Mucosa of stomach (tissue), 1 donor: Measurements from ENCODE around the gene USO1.
"Not testable (repeated sequence)": the region's sequence is repeated elsewhere in the genome, so short reads cannot be mapped to it uniquely, and the experiment has no call there.

ENCODE experiments used
- H3K27me3 ChIP-seq: one replicate; pipeline ENCODE4 v1.7.0; 2013; ENCODE audit warnings: mild to moderate bottlenecking, low read length; ENCODE audit not compliant: control insufficient read depth, insufficient read depth
- H3K36me3 ChIP-seq: one replicate; pipeline ENCODE4 v1.7.0; 2013; ENCODE audit warnings: low read length; ENCODE audit not compliant: control insufficient read depth, insufficient read depth
- H3K4me1 ChIP-seq: one replicate; pipeline ENCODE4 v1.7.0; 2013; ENCODE audit warnings: mild to moderate bottlenecking, low read length; ENCODE audit not compliant: control insufficient read depth, insufficient read depth
- H3K4me3 ChIP-seq: one replicate; pipeline ENCODE4 v1.7.0; 2013; ENCODE audit warnings: low read length
- H3K9ac ChIP-seq: one replicate; pipeline ENCODE4 v1.7.0; 2013; ENCODE audit warnings: mild to moderate bottlenecking, low read length, moderate library complexity
- H3K9me3 ChIP-seq: one replicate; pipeline ENCODE4 v1.7.0; 2013; ENCODE audit warnings: mild to moderate bottlenecking, low read length, moderate library complexity; ENCODE audit not compliant: control insufficient read depth
- donor health status: Pancreatic carcinoma.

Gene USO1

GRCh38 chr4:75786938-75787337 lies 62.6 kb downstream of the USO1 start:
- H3K27me3 ChIP-seq = no peaks in the 10 kb centered on the region
- no peak overlapping the region for H3K4me3 ChIP-seq
- H3K36me3 ChIP-seq = no peaks in the 10 kb centered on the region
- no peaks in the 10 kb centered on the region for H3K9me3 ChIP-seq
- no peak overlapping the region for H3K9ac ChIP-seq
- H3K4me1 ChIP-seq = no peaks in the 10 kb centered on the region

GRCh38 chr4:75790024-75790423 lies 65.6 kb downstream of the USO1 start:
- Histone ChIP-seq H3K36me3 (no peaks in the 10 kb centered on the region), H3K4me1 (no peaks in the 10 kb centered on the region), H3K27me3 (no peaks in the 10 kb centered on the region), H3K9ac (no peak overlapping the region), H3K4me3 (no peak overlapping the region), H3K9me3 (no peaks in the 10 kb centered on the region)

GRCh38 chr4:75800972-75801371 lies 76.6 kb downstream of the USO1 start:
- Histone ChIP-seq H3K9ac (no peak overlapping the region), H3K27me3 (no peaks in the 10 kb centered on the region), H3K9me3 (no peaks in the 10 kb centered on the region), H3K36me3 (peaks cover 7% of the 10 kb centered on the region), H3K4me3 (no peak overlapping the region), H3K4me1 (no peaks in the 10 kb centered on the region)

- not testable (repeated sequence) for H3K4me1 ChIP-seq, H3K4me3 ChIP-seq, H3K27me3 ChIP-seq, H3K36me3 ChIP-seq, H3K9me3 ChIP-seq, H3K9ac ChIP-seq
These were observed 81.7 kb downstream of the USO1 start for GRCh38 chr4:75806035-75806434.

GRCh38 chr4:75817901-75818300 lies 93.5 kb downstream of the USO1 start:
- no peaks in the 10 kb centered on the region for H3K27me3 ChIP-seq
- no peaks in the 10 kb centered on the region for H3K36me3 ChIP-seq
- no peaks in the 10 kb centered on the region for H3K9me3 ChIP-seq
- H3K4me3 ChIP-seq = no peak overlapping the region
- H3K9ac ChIP-seq = no peak overlapping the region
- H3K4me1 ChIP-seq = no peaks in the 10 kb centered on the region

- no peaks in the 10 kb centered on the region for H3K27me3 ChIP-seq
- no peaks in the 10 kb centered on the region for H3K4me1 ChIP-seq
- no peak overlapping the region for H3K4me3 ChIP-seq
- H3K9me3 ChIP-seq = no peaks in the 10 kb centered on the region
- no peak overlapping the region for H3K9ac ChIP-seq
- no peaks in the 10 kb centered on the region for H3K36me3 ChIP-seq
These were observed 94.7 kb downstream of the USO1 start for GRCh38 chr4:75819121-75819520.

- Histone ChIP-seq H3K27me3 (no peaks in the 10 kb centered on the region), H3K9me3 (no peaks in the 10 kb centered on the region), H3K9ac (no peak overlapping the region), H3K4me3 (no peak overlapping the region), H3K4me1 (no peaks in the 10 kb centered on the region), H3K36me3 (no peaks in the 10 kb centered on the region)
These were observed 95.8 kb downstream of the USO1 start for GRCh38 chr4:75820197-75820596.

GRCh38 chr4:75820676-75821075 lies 96.3 kb downstream of the USO1 start:
- Histone ChIP-seq H3K27me3 (no peaks in the 10 kb centered on the region), H3K36me3 (no peaks in the 10 kb centered on the region), H3K4me1 (no peaks in the 10 kb centered on the region), H3K4me3 (no peak overlapping the region), H3K9me3 (no peaks in the 10 kb centered on the region), H3K9ac (no peak overlapping the region)

GRCh38 chr4:75821216-75821615 lies 96.8 kb downstream of the USO1 start:
- no peaks in the 10 kb centered on the region for H3K36me3 ChIP-seq
- H3K9ac ChIP-seq = no peak overlapping the region
- no peak overlapping the region for H3K4me3 ChIP-seq
- no peaks in the 10 kb centered on the region for H3K4me1 ChIP-seq
- H3K27me3 ChIP-seq = no peaks in the 10 kb centered on the region
- no peaks in the 10 kb centered on the region for H3K9me3 ChIP-seq

GRCh38 chr4:75821966-75822365 lies 97.6 kb downstream of the USO1 start:
- Histone ChIP-seq H3K36me3 (no peaks in the 10 kb centered on the region), H3K4me1 (no peaks in the 10 kb centered on the region), H3K27me3 (no peaks in the 10 kb centered on the region), H3K9ac (no peak overlapping the region), H3K9me3 (no peaks in the 10 kb centered on the region), H3K4me3 (no peak overlapping the region)

- no peaks in the 10 kb centered on the region for H3K36me3 ChIP-seq
- no peak overlapping the region for H3K9ac ChIP-seq
- H3K4me1 ChIP-seq = no peaks in the 10 kb centered on the region
- H3K27me3 ChIP-seq = no peaks in the 10 kb centered on the region
- no peak overlapping the region for H3K4me3 ChIP-seq
- H3K9me3 ChIP-seq = no peaks in the 10 kb centered on the region
These were observed 98.0 kb downstream of the USO1 start for GRCh38 chr4:75822416-75822815.

- Histone ChIP-seq H3K4me3 (no peak overlapping the region), H3K9me3 (no peaks in the 10 kb centered on the region), H3K36me3 (no peaks in the 10 kb centered on the region), H3K27me3 (no peaks in the 10 kb centered on the region), H3K4me1 (no peaks in the 10 kb centered on the region), H3K9ac (no peak overlapping the region)
These were observed 99.4 kb downstream of the USO1 start for GRCh38 chr4:75823812-75824211.

GRCh38 chr4:75830906-75831305 lies 106.5 kb downstream of the USO1 start:
- Histone ChIP-seq H3K36me3 (no peaks in the 10 kb centered on the region), H3K4me3 (no peak overlapping the region), H3K9ac (no peak overlapping the region), H3K9me3 (no peaks in the 10 kb centered on the region), H3K27me3 (no peaks in the 10 kb centered on the region), H3K4me1 (no peaks in the 10 kb centered on the region)
